GM18858 (cell line): ENCODE results near the gene LCN1.
"Not testable (repeated sequence)": the region's sequence is repeated elsewhere in the genome, so short reads cannot be mapped to it uniquely, and the experiment has no call there.

Experiments
- ATAC-seq: cut with Tn5 transposase; IDR thresholded peaks from one replicate; pipeline ENCODE4 v1.9.1; 2021; ENCODE audit not compliant: unreplicated experiment

Gene LCN1

DNA sequence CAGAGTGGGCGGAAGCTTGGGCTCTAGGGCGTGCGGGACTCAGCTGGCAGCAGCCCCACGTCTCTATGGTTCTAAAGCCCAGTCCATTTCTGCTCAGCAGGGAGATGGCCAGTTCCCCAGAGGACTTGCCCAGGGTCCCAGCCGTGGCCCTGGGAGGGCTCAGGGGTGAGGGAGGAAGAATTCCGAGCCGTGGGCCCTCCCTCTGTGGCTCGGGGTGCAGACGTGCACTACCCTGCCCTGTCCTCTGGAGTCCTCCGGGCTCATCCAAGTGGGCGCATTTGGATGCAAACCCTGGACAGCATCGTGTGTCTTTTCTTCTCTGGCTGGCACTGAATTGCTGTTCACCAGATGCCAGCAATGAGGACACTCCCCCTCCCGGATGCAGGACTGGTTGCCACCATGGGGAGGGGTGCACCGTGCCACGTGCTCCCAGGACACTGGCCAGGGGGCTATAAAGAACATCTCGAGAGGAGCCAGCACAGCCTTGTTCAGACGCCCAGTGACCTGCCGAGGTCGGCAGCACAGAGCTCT lies 24.5 kb downstream of the LCN1 start, which contains the start of gene OBP2A:
TSS of gene OBP2A (plus strand) at position 481 of the 531 bp plus-strand sequence. CDS start 55 bp downstream, outside the sequence.
- not testable (repeated sequence) for ATAC-seq

DNA sequence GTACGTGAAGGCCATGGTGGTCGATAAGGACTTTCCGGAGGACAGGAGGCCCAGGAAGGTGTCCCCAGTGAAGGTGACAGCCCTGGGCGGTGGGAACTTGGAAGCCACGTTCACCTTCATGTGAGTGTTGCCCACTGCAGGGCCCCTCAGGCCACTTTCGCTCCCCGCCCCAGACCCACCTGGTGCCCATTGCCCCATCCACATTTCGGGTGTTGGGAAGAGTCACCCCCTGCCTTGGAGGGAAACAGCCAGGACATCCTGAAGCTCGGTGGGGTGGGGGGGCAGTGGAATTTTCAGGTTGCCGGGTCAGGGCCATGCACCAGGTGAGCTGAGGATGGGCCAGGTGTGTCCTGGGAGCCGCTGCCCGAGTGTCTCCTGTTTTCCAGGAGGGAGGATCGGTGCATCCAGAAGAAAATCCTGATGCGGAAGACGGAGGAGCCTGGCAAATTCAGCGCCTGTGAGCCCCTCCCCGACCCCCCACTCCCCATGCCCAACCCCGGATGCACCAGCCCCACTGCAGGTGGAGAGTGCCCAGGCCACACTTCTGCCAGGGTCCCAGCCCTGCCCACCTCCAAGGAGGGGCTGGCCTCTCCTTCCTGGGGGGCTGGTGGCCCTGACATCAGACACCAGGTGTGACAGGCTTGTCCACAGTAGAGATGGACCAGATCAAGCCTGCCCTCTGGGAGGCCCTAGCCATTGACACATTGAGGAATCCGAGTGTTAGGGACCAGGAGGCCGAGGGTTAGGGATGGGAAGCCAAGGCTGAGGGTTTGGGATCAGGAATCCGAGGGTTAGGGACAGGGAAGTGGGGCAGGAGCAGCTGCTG lies 25.8 kb downstream of the LCN1 start:
- not testable (repeated sequence) for ATAC-seq

DNA sequence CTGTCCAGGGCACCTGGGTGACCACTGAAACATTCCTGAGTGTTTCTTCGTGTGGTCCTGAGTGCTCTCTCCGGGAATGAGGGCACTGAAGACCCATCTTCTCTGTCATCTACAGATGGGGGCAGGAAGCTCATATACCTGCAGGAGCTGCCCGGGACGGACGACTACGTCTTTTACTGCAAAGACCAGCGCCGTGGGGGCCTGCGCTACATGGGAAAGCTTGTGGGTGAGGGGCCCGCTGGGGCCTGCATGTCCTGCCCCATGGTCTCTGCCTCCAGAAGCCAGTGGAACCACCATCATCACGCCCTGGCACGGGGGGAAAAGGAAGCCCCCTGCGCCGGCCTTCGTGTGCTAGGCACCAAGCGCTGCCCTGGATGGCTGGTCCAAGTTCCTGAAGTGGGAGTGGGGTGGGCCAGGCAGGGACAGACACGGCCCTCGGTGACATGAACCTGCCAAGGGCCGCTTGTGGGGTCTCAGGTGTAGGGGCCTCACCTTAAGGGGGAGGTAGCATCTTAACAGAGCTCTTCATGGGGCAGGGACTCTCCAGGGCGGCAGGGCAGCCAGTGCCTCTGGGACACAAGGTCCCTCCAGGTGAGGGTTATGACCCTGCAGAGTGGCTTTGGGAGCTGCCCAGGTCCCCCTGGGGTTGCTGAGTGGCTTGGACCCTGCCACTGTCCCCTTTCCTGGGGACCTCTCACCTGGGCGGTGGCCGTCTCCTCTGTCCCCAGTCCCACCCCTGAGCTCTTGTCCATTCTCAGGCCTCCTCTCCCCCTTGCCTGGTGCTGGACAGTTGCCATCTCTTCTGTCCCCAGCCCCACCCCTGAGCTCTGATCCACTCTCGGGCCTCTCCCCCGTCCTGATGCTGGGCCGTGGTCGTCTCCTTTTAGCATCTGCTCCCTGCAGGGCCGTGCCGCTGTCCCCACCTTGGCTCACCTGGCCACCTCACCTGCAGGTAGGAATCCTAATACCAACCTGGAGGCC lies 26.8 kb downstream of the LCN1 start:
- ATAC-seq: no peak

DNA sequence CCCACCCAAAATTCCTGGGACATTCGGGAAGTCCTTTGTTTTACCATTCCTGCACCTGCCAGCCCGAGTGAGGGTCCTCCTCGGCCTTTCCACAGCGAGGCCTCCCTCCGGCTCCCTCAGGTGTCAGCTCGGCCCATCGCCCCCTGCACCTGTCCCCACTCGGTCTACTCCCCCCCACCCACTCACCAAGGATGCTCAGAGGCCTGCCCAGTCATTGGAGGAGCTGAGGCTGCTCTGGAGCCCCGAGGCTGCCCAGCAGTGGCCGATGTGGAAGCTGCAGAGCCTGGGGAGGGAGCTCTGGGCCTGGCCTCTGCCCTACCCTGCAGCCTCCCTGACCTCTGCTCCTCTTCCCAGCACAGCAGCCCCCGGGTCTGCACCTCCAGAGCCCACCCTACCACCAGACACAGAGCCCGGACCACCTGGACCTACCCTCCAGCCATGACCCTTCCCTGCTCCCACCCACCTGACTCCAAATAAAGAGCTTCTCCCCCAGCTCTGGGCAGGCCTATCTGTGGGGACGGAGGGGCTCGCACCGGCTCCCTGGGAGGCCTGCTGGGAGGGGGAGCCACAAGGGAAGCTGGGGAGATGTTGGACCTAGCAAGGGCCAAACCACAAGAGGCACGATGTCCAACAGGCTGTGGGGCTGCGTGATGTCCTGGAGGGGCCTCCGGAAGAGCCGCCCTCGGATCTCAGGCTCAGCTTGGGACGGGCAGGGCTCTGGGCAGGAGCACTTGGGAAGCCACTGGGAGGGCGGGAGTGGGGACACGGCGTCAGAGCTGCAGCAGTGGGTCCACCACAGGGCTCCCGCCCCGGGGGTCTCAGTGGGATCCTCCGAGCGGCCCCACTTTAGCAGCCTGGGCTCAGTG lies 28.5 kb downstream of the LCN1 start:
- not testable (repeated sequence) for ATAC-seq

DNA sequence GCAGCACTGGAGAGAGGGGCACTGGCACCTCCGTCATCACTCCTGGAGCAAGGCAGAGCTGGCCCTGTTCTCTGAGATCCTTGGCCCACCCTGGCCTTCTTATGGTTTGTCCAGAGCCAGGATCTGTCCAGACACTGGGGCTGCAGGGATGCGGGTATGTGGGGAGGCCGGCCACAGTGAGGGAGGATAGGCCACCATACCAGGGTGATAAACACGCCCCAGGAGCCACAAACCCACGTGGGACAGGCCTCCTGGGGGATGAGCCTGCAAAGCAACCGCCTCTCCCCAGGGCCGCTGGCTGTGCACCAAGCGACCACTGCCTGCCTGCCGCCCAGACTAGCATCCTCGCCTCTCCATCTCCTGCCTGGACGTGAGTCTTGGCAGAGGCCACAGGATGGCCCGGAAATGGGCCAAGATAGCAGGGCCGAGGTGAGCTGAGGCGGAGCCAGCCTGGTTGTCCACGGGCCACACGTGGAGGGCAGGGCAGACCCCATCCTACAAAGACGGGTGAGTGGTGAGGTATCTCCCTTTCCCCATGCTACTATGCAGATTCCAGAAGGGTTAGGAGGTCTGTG lies 29.2 kb downstream of the LCN1 start:
- ATAC-seq: no peak

DNA sequence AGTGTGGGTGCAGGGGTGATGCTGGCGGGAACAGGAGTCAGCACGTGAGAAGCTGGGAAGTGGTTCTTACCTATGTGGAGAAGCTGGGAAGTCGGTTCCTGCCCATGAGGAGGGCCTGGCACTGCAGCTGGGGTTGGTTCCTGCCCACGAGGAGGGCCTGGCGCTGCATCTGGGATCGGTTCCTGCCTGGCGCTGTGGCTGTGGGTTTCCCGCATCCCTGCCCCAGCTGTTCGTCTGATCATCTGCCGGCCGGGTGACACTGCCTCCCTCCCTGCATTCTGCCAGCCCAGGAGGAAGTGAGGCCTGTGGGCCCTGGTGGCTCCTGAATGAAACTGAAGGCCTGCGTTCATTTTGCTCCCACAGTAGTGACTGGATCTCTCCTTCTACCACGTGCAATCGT lies 29.8 kb downstream of the LCN1 start:
- no peak for ATAC-seq

DNA sequence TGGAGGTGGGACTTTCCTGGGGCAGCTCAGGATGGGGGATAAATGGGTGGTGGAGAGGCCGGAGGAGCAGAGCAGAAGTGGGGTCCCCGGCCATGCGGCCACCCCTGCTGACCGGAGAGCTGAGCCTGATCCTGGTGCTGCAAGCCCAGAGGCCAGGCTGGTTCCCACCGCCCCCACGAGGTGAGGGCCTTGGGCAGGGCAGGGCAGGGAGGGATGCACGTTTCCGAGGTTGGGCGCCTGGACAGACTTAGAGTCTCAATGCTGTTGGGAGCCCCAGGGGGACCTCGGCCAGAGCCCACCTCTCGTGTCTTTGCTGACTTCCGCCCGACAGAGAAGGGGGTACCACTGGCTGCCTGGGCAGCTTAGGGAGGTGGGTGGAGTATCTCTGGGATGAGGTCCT lies 30.2 kb downstream of the LCN1 start:
- no peak for ATAC-seq

DNA sequence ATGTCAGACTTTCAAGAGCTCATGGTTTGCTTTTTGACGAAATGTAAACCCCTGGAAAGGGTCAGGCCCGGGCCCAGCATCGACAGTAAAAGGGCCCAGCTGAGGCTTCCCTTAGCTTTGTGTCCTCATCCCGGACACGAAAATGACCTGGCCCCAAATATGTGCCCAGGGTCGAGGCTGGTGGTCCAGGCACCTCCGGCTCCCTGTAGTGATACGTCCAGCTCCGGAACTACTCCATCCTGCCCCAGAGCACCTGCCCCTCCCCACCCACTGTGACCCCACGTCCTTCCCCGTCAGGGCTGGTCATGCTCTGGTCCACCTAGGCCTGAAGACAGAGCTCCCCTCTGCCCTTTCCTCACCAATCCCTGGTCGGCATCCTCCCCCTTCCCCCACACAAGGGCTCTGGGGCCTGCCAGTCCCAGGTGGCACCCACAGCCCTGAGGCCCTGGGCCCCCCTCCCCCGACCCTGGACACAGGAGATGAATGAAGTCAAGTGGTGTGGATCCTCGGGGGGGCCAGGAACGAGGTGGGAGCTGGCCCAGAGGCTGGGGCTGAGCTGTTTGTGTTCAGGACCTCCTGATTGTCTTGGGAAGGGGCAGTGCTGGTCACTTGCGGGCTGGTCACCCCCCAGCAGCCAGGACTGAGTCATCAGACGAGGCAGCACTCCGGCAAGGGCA lies 30.9 kb downstream of the LCN1 start:
- ATAC-seq: no peak

DNA sequence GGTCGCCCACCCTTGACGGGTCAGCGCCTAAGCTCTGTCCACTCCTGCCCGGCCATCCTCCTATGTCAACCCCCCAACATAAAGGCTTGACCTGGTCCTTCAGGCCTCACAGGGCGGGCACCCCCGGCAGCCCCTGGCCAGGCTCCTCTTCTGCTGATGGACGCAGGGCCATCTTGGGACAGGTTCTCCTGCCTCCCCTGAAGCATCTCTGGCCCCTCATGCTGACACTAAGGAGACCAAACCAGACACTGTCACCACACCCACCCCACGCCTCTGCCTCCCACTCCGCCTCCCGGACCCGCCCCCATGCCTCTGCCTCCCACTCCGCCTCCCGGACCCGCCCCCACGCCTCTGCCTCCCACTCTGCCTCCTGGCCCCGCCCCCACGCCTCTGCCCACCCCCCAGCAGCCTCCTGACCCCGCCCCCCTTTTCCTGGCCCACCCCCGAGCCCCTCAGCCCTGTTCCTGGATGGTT lies 31.5 kb downstream of the LCN1 start:
- no peak for ATAC-seq

DNA sequence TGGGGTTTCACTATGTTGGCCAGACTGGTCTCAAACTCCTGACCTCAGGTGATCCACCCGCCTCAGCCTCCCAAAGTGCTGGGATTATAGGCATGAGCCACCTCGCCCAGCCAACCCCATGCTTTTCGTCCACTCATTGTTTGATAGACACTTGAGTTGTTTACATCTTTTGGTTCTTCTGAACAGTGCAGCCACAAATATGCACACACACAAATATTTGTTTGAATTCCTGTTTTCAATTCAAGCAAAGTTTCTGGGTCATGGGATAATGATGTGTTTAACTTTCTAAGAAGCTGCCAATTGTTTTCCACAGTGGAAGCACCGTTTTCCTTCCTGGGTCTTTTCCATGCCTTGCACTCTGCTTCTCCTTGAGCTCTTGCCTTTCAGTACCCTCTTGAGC lies 33.5 kb downstream of the LCN1 start:
- ATAC-seq: no peak

DNA sequence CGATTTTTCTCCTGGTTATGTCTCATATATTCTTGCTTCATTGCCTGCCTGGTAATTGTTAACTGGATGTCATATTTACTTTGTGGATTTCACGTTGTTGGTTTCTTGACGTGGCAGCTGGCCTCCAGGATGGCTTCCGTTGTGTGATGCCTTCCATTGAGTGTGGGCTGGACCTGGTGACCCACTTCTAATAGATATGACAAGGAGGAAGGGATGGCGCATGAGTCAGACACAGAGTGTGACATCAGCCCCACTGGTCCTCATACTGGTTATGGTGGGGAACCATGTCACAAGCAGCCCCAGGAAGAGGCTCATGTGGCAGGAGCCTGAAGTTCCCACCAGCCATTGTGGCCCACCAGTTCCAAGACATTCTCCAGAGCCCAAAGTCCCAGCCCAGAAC lies 34.0 kb downstream of the LCN1 start:
- ATAC-seq: no peak

DNA sequence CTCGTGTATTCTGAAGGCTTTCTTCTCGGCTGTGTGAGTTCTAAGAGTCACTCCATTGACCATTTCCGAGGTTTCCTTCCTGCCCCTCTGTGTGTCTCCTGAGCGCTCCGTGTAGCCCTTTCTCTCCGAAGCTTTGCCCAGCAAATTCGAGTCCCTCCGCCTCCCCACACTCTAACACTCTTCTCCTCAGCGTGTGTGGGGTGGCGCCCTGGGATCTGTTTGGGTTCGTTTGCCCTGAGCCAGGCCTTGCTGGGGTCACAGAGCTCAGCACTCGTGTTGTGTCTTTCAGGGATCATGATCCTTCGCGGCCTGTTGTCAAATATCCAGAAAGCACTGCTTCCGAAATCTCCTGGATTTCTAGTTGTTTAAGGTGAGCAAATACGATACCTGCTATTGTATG lies 34.7 kb downstream of the LCN1 start:
- no peak for ATAC-seq

DNA sequence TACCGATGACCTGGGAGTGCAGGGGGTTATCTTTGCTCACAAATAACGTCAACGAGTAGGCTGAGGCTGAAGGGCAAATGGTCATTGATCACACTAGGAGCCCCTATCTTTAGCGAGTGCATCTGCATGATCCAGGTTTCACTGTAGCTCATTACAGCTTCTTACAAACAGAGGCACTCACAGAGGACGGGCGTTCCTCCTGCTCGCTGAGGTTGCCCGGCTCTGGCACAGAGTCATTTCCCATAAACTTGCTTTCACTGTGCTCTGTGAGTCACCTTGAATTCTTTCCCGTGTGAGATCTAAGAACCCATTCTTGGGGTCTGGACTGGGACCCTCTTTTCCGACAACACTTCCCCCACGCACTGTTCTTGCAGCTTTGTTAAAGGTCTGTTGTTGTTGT lies 38.4 kb downstream of the LCN1 start:
- no peak for ATAC-seq

DNA sequence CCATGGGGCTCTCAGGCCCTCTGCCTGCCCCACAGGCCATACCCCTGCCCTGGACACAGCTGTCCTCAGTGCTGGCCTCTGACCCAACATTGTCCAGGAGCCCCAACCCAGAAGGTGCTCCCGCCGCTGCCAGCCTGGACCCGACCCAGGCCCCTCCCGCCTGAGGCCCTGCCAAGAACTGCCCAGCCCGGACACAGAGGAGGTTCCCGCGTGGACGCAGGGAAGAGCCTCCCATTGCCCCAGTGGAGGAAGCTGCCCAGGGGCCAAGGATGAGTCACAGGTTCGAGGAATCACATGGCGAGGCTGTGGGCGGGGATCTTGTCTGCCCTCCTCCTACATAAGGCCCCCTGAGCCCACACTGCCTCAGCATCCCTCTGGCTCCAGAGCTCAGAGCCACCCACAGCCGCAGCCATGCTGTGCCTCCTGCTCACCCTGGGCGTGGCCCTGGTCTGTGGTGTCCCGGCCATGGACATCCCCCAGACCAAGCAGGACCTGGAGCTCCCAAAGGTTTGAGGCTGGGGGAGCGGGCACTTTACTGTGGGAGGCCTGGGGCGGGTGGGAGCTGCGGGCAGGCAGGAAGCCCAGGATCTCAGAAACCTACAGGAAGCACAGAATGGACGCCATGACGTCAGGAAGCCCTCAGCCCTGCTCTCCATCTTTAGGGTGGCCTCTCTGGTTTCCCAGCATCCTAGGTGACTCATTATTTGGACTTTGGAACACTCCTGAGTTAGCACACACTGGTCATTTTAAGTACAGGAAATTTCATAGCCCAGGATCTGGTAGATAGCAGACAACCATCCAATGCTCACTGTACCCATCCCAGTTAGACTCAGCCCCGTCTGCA lies 40.4 kb downstream of the LCN1 start, which contains the start of gene PAEP:
TSS of gene PAEP (plus strand) at position 366 of the 844 bp plus-strand sequence.
- no peak for ATAC-seq

DNA sequence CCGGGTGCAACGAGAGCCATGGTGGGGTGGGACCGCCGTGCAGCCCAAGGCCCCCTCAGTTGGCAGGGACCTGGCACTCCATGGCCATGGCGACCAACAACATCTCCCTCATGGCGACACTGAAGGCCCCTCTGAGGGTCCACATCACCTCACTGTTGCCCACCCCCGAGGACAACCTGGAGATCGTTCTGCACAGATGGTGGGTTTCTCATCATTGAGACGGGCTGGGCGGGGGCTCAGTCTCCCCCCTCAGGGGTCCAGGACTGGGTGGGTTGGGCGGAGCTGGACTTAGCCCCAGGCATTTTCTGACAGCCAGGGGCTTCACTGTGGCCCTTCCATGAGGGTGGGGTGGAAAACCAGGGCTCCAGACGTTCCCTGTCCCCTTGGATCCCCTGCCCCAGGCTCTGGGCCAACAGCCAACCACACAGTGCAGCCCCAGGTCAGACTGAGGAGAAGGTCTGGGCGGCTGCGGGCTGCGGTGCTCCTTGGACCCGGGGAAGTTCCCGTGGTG lies 41.0 kb downstream of the LCN1 start:
- no peak for ATAC-seq

DNA sequence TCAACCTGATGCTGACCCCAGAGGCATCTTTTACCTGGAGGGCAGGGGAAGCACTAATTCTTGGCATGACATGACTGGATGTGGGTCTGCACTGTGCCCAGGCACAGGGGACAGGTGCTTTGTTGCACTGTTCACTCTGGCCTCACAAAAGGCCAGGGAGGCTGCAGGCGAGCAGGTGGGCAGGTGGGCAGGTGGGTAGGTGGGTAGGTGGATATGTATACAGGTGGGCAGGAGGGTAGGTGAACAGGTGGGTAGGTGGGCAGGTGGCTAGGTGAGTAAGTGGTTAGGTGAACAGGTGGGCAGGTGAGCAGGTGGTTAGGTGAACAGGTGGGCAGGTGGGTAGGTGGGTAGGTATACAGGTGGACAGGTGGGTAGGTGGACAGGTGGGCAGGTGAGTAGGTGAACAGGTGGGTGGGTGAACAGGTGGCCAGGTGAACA lies 41.8 kb downstream of the LCN1 start:
- no peak for ATAC-seq

DNA sequence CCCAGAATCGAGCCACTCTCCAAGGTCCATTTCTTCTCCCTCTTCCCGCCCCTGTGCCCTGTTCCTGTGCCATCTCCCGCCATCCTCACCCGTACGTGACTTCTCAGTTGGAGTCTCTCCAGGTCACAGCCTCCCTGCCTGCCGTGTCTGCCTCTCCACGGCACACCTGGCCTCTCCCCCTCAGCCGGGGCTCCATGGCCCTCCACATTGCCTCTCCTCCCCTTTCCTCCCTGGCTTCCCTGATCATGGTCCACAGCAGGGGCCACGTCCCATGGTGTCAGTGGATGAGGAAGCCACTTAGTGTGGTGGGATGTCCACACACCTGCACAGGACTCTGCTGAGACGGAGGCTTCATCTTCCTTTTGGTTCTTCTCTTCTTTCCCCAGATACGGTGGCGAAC lies 42.6 kb downstream of the LCN1 start:
- no peak for ATAC-seq

DNA sequence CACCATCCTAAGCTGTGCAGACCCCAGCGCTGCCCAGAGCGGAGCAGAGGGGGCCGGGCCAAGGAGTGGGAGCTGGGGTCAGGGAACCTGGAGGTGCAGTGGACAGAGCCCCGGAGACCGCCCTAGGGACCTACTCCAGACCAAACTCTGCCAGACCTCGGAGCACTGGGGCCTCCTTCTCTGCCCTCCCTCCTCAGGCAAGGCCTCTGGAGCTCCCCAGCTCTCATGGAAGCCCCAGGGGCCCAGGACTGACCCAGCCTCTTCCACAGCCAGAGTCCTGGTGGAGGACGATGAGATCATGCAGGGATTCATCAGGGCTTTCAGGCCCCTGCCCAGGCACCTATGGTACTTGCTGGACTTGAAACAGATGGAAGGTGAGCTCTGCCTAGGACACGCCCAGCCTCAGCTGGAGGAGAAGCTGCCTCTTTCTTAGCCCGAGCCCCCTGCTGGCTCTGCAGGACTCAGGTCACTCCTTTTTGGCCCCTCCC lies 43.9 kb downstream of the LCN1 start:
- ATAC-seq: no peak
